ENCODE results near the gene RGS1.

DNA sequence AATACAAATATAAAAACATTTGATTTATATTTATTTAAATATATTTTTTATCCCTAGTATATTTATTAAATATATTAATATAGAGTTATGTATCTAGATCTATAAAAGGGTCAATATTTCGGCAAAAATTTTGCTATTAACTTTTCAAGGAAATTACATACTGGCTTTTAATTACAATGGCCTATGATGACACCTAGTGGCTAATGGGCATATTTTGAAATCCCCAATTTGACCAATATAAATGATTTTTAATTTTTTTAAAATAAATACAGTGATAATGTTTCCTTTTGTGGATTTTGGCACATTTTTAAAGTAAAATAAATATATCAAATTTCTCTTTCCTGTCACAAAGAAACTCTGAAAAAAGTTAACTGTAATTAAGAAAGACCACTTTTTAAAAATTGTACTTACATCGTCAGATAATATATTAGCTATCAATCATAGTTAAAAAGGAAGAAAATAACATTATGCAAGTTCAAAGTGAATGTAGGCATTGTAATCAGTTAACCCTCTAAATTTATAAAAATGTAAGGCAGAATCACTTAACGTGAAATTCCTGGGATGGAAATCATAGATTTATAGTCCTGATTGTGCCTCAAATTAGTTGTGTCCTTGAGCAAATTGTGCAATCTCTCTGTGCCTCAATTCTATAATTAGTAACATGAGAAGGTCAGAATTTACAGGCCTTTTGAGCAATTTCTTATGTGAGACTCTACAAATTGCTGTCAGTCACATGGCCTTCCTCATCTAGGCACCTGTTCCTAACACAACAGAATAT, 34.7 kb downstream of the RGS1 start:
- TF ChIP-seq ZEB2 (tag by site-specific recombination; IDR thresholded peaks at IDR 0.05) = no peak
- TF ChIP-seq, protein P1, sequence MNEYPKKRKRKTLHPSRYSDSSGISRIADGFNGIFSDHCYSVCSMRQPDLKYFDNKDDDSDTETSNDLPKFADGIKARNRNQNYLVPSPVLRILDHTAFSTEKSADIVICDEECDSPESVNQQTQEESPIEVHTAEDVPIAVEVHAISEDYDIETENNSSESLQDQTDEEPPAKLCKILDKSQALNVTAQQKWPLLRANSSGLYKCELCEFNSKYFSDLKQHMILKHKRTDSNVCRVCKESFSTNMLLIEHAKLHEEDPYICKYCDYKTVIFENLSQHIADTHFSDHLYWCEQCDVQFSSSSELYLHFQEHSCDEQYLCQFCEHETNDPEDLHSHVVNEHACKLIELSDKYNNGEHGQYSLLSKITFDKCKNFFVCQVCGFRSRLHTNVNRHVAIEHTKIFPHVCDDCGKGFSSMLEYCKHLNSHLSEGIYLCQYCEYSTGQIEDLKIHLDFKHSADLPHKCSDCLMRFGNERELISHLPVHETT (tag by site-specific recombination; IDR thresholded peaks at IDR 0.05) = no peak

Data from HEK293 (cell line).